ENCODE measurements around the gene TBC1D2B. TPM values are rescaled to one million over a fixed set of nuclear protein-coding genes. Genes with fewer than 3 reads are reported as not detected.
"Not testable (repeated sequence)": the region's sequence is repeated elsewhere in the genome, so short reads cannot be mapped to it uniquely, and the experiment has no call there.

TBC1D2B gene
- total and polyA plus RNA-seq, 4 donors: 21.8 to 62.9 (median 38.9) TPM

DNA sequence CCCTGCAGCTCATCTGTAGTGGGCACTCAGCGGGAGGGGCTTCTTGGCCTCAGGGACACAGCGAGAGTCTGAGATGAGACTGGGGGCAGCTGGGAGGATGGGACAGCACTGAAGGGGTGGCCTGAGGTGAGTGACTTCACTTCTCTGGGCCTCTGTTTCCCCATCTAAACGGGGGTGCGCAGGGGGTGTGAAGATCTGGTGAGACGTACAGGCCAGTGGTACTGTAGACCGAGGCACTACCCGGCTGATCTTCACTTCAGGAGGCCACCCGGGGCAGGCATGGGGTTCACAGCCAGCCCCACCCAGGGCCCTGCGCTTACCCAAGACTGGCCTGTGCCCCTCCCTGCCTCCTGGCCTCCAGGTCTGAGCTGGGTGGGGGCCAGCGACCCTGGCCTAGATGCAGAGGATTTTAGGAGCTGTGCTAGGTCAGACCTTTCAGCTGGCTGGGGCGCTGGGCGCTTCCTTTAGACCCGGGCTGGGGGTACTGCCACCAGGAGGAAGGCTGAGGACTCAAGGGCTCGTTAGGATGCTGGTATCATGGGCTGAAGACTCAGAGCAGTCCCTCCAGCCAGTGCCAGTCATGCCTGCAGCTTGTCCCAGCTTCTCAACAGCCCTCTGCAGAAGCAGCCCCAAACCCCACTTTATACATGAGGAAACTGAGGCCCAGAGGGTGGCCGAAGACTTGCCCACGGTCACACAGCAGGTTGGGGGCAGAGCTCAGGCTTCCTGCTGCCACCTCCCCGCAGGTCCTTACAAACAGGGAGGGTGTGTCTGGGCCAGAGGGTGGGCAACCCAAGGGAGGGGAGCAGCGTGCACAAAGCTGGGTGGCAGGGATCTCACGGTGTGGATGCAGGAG, 99.4 kb downstream of the TBC1D2B start:
- DNase-seq; H3K4me3 ChIP-seq; ATAC-seq (ENCODE audit: insufficient read depth, low FRiP score); H3K27me3 ChIP-seq (ENCODE audit: control insufficient read depth in 3 of 3, insufficient read depth in 3 of 3, low read length in 2 of 3); H3K27ac ChIP-seq (ENCODE audit: low read depth in 1 of 2, low read length in 1 of 2); H3K9ac ChIP-seq (ENCODE audit: insufficient read depth in 1 of 2, low read length in 2 of 2); H3K9me3 ChIP-seq (ENCODE audit: control insufficient read depth in 4 of 4, insufficient read depth in 3 of 4, low read length in 3 of 4); H3K36me3 ChIP-seq (ENCODE audit: control insufficient read depth in 4 of 4, insufficient read depth in 4 of 4, low read length in 4 of 4): not testable (repeated sequence)
- H3K4me1 ChIP-seq (ENCODE audit: control insufficient read depth in 5 of 5, insufficient read depth in 5 of 5, low read length in 5 of 5): peaks cover 3 to 24% (median 9%) of the 10 kb centered on the region in 5 donors
- 86 to 89% methylated on average over 18 of the region's 19 CpGs for WGBS, 2 donors

- not testable (repeated sequence) for H3K27ac ChIP-seq (ENCODE audit: low read depth in 1 of 2, low read length in 1 of 2); H3K9ac ChIP-seq (ENCODE audit: insufficient read depth in 1 of 2, low read length in 2 of 2); DNase-seq; H3K4me3 ChIP-seq; H3K27me3 ChIP-seq (ENCODE audit: control insufficient read depth in 3 of 3, insufficient read depth in 3 of 3, low read length in 2 of 3); H3K9me3 ChIP-seq (ENCODE audit: control insufficient read depth in 4 of 4, insufficient read depth in 3 of 4, low read length in 3 of 4); ATAC-seq (ENCODE audit: insufficient read depth, low FRiP score); H3K36me3 ChIP-seq (ENCODE audit: control insufficient read depth in 4 of 4, insufficient read depth in 4 of 4, low read length in 4 of 4)
- peaks cover 3 to 24% (median 9%) of the 10 kb centered on the region in 5 donors for H3K4me1 ChIP-seq (ENCODE audit: control insufficient read depth in 5 of 5, insufficient read depth in 5 of 5, low read length in 5 of 5)
- WGBS, 2 donors: 85 to 97% methylated on average over 17 to 26 of the region's 26 CpGs
These were observed 100.6 kb downstream of the TBC1D2B start for GRCh38 chr15:77976760-77977525.

- H3K9ac ChIP-seq (ENCODE audit: insufficient read depth in 1 of 2, low read length in 2 of 2); H3K9me3 ChIP-seq (ENCODE audit: control insufficient read depth in 4 of 4, insufficient read depth in 3 of 4, low read length in 3 of 4); H3K4me3 ChIP-seq; H3K36me3 ChIP-seq (ENCODE audit: control insufficient read depth in 4 of 4, insufficient read depth in 4 of 4, low read length in 4 of 4); DNase-seq; H3K27me3 ChIP-seq (ENCODE audit: control insufficient read depth in 3 of 3, insufficient read depth in 3 of 3, low read length in 2 of 3); ATAC-seq (ENCODE audit: insufficient read depth, low FRiP score): not testable (repeated sequence)
- H3K4me1 ChIP-seq (ENCODE audit: control insufficient read depth in 5 of 5, insufficient read depth in 5 of 5, low read length in 5 of 5): peaks cover 3 to 24% (median 9%) of the 10 kb centered on the region in 5 donors
- peak overlapping the region in 1 of 2 donors; percentile 63 for H3K27ac ChIP-seq (ENCODE audit: low read depth in 1 of 2, low read length in 1 of 2)
- WGBS, 2 donors: 92% methylated on average over 10 to 11 of the region's 11 CpGs
These were observed 101.4 kb downstream of the TBC1D2B start for GRCh38 chr15:77976095-77976450.

- no peaks in the 10 kb centered on the region for H3K36me3 ChIP-seq (ENCODE audit: control insufficient read depth in 4 of 4, insufficient read depth in 4 of 4, low read length in 4 of 4)
- 83 to 94% methylated on average over 24 to 26 of the region's 26 CpGs for WGBS, 2 donors
- no peaks in the 10 kb centered on the region for H3K27me3 ChIP-seq (ENCODE audit: control insufficient read depth in 3 of 3, insufficient read depth in 3 of 3, low read length in 2 of 3)
- no peaks in the 10 kb centered on the region for H3K9me3 ChIP-seq (ENCODE audit: control insufficient read depth in 4 of 4, insufficient read depth in 3 of 4, low read length in 3 of 4)
- DNase-seq (peak; percentile 66 to 74 (median 71)), ATAC-seq (ENCODE audit: insufficient read depth, low FRiP score) (no peak)
- H3K9ac ChIP-seq (ENCODE audit: insufficient read depth in 1 of 2, low read length in 2 of 2): no peak overlapping the region
- no peak overlapping the region for H3K4me3 ChIP-seq
- TF ChIP-seq CTCF (IDR thresholded peaks at IDR 0.05; ENCODE audit: control extremely low read depth, extremely low read depth): no peak
- H3K4me1 ChIP-seq (ENCODE audit: control insufficient read depth in 5 of 5, insufficient read depth in 5 of 5, low read length in 5 of 5): peaks cover 3 to 24% (median 9%) of the 10 kb centered on the region in 5 donors
- H3K27ac ChIP-seq (ENCODE audit: low read depth in 1 of 2, low read length in 1 of 2): peak overlapping the region in 1 of 2 donors; percentile 63
These were observed 102.0 kb downstream of the TBC1D2B start for GRCh38 chr15:77975332-77976094.

All from lung (tissue), 12 donors.